Measurements from ENCODE around the gene RASSF5.

DNA sequence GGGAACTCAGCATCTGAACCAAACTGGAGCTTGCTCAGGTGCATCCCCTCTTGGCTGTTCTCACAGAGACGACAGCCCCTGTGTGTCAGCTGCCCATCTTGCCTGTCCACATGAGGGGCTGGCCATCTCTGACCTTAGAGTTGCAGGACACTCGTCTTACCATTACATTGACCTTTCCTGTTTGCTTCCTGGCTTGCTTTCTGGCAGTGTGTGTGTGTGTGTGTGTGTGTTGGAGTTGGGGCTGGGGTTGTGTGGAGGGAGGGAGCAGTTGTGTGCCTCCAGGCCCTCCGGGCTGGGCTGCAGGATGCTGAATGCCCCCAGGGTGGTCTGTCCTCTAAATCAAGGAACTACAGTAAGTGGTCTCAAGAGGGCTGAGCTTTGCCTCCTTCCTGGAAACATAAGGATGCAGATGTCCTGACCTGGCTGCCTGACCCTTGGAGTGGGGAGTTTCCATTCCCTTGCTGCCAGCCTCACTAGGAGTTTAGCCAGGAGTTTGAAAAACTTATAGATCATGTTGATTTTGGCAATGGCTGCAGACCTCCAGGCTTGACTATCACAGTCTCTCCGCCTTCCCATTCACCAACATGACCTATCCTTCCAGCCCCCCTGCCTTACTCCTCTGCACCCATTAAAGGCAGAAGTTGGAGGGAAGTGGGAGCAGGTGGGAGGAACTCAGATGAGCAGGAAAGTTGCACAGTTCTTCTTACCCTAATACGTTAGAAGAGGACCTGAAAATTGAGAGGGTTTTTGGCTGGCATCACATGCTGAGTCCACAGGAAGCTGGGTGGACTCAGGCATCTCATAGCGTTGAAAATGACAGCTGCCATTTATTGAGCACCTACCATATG, 19.0 kb downstream of the RASSF5 start:
- TF ChIP-seq, protein P1, sequence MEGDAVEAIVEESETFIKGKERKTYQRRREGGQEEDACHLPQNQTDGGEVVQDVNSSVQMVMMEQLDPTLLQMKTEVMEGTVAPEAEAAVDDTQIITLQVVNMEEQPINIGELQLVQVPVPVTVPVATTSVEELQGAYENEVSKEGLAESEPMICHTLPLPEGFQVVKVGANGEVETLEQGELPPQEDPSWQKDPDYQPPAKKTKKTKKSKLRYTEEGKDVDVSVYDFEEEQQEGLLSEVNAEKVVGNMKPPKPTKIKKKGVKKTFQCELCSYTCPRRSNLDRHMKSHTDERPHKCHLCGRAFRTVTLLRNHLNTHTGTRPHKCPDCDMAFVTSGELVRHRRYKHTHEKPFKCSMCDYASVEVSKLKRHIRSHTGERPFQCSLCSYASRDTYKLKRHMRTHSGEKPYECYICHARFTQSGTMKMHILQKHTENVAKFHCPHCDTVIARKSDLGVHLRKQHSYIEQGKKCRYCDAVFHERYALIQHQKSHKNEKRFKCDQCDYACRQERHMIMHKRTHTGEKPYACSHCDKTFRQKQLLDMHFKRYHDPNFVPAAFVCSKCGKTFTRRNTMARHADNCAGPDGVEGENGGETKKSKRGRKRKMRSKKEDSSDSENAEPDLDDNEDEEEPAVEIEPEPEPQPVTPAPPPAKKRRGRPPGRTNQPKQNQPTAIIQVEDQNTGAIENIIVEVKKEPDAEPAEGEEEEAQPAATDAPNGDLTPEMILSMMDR (IDR thresholded peaks at IDR 0.05; ENCODE audit: low read depth, low read length, poor library complexity, severe bottlenecking), result no peak
- TF ChIP-seq EZH2phosphoT487 (IDR thresholded peaks at IDR 0.05; ENCODE audit: borderline replicate concordance, low read length), result no peak

All from DOHH2 (cell line).